SH-SY5Y (cell line): Measurements from ENCODE around the gene PRKAA1.

Experiments used
- GATA2 ChIP-seq: IDR thresholded peaks from 2 replicates; pipeline ENCODE4 v1.6.1; 2011; ENCODE audit warnings: mild to moderate bottlenecking, low read depth, low read length
- GATA3 ChIP-seq: IDR thresholded peaks from 2 replicates; pipeline ENCODE4 v1.6.1; 2011; ENCODE audit warnings: low read depth, mild to moderate bottlenecking, low read length, moderate library complexity

GRCh38 chr5:40790947-40791593 lies 7.1 kb downstream of the PRKAA1 start:
- no peak for TF ChIP-seq GATA2
- no peak for TF ChIP-seq GATA3
